Germinal center (tissue), 1 donor: ENCODE data around the gene ERAP2.
"Not testable (repeated sequence)": the region's sequence is repeated elsewhere in the genome, so short reads cannot be mapped to it uniquely, and the experiment has no call there.

ENCODE experiments used
- DNase-seq: peaks from one replicate; pipeline ENCODE4 v3.0.0; 2012; ENCODE audit warnings: mixed read lengths, low spot score

The ERAP2 gene

GRCh38 chr5:96861076-96861475 is 15.2 kb upstream of the ERAP2 start:
- peak; percentile 49 for DNase-seq

- DNase-seq: no peak
Observed at GRCh38 chr5:96863114-96863513, 13.2 kb upstream of the ERAP2 start.

- no peak for DNase-seq
Observed at GRCh38 chr5:96863949-96864584, 12.2 kb upstream of the ERAP2 start.

- DNase-seq: no peak
Observed at GRCh38 chr5:96864922-96865530, 11.3 kb upstream of the ERAP2 start.

GRCh38 chr5:96868603-96869371 is 7.5 kb upstream of the ERAP2 start:
- peak; percentile 63 for DNase-seq

GRCh38 chr5:96869372-96869641 is 7.0 kb upstream of the ERAP2 start:
- no peak for DNase-seq

- DNase-seq: peak; percentile 53
Observed at GRCh38 chr5:96870094-96871026, 5.9 kb upstream of the ERAP2 start.

- no peak for DNase-seq
Observed at GRCh38 chr5:96871027-96871399, 5.3 kb upstream of the ERAP2 start.

- DNase-seq: no peak
Observed at GRCh38 chr5:96871686-96872085, 4.6 kb upstream of the ERAP2 start.

- no peak for DNase-seq
Observed at GRCh38 chr5:96873449-96873848, 2.9 kb upstream of the ERAP2 start.

- no peak for DNase-seq
Observed at GRCh38 chr5:96874631-96875030, 1.7 kb upstream of the ERAP2 start.

- no peak for DNase-seq
Observed at GRCh38 chr5:96875791-96876291, 459 bp upstream of the ERAP2 start.

GRCh38 chr5:96876977-96877469 is 723 bp downstream of the ERAP2 start:
- not testable (repeated sequence) for DNase-seq

GRCh38 chr5:96879665-96880064 is 3.4 kb downstream of the ERAP2 start:
- DNase-seq: no peak

- no peak for DNase-seq
Observed at GRCh38 chr5:96880444-96881164, 4.3 kb downstream of the ERAP2 start.

GRCh38 chr5:96881511-96882115 is 5.3 kb downstream of the ERAP2 start:
- no peak for DNase-seq

GRCh38 chr5:96883871-96884270 is 7.6 kb downstream of the ERAP2 start:
- DNase-seq: no peak

GRCh38 chr5:96884995-96885394 is 8.7 kb downstream of the ERAP2 start:
- no peak for DNase-seq

GRCh38 chr5:96885518-96886338 is 9.4 kb downstream of the ERAP2 start:
- DNase-seq: peak; percentile 61

- no peak for DNase-seq
Observed at GRCh38 chr5:96893342-96893741, 17.0 kb downstream of the ERAP2 start.
